ENCODE results near the gene CREB3L2.

Gene CREB3L2

DNA sequence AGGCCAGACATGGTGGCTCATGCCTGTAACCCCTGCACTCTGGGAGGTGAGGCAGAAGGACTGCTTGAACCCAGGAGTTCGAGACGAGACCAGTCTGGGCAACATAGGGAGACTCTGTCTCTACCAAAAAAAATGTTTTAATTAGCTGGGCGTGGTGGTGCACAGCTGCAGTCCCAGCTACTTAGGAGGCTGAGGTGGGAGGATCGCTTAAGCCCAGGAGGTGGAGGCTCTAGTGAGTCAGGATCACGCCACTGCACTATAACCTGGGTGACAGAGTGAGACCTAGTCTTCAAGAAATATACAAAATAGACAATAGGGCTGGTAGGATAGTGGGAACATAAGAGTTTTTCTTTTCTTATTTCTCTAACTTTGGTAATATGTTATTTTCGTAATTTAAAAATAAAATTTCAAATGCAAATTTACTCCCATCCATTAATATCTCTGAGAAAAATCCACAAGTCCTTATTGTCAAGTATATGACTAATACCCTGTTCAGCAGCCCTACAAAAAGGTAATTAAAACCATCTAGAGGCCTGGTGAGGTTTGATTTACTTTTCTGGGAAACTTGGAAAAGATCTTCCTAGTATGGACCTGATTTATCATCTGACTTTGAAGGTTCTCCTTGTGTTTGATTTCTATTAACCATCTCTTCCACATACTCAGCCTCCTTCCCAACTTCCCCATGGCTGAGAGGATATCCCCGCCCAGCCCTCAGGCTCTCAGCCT, 50.0 kb downstream of the CREB3L2 start:
- no peak for DNase-seq (ENCODE audit: low read depth in 2 of 2)

DNA sequence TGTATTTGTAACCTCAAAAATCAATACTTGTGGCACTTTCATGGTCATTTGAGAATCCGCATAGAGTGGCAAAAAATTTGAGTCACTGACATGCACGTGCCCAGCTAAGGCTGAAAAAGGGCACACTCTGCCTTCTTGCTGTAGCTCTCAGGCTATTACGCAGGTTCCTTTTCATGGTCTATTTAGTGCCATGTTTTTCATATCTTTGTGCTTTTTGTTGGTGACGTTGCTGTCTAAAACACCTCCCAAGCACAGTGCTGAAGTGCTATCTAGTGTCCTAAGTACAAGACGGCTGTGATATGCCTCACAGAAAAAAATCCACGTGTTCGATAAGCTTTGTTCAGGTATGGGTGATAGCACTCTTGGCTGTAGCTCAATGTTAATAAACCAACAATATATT, 50.9 kb downstream of the CREB3L2 start:
- DNase-seq (ENCODE audit: low read depth in 2 of 2): no peak

DNA sequence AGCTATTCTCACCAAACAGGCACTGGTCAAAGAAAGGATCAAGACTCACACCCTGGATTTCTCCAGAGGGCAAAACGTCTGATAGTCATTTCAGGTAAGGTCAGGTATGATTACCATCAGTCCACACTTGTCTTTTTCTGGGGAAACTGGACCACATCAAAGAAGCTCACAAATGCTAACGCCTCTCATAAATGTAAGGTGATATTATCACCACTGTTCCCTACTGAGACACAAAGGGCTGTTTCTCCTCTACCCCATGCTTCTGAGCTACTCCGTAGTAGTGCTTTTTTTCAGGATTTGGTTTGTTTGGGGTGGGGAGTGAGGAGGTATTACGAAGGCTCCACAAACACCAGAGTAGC, 51.6 kb downstream of the CREB3L2 start:
- no peak for DNase-seq (ENCODE audit: low read depth in 2 of 2)

DNA sequence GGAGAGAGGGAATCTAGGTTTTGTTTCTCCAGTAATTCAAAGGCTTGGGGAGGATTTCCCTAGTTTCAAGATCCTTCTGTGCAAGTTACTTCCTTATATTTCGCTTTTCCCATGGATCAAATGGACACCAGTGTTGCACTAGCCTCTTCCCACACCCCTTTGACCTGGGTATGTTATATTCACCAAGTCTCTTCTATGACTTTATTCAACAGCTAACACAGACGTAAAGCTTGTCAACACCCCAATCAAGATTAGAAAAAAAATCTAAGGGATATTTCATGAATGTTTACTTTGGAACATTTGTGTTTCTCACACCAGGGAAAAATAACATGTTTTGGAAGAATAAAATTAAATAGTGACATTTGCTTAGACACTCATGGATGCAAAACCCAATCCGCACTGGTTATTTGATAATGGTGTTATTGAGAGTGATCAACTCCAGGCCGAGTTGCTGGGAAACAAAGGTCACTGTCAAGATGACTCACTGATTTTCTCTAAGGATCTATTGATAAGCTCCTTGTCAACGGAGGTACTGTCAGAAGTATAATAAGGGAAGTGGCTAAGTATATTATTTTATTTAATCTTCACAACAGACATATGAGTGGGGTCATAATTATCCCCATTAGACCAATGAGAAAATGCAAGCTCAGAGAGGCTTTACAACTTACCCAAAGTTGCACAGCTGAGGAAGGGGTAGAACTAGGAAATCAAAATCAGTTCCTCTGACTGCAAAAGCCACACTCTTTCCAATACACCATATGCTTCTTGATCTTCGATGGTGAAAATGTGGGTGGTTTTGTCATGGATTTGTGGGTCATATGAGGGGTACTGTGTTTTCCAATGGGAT, 52.2 kb downstream of the CREB3L2 start:
- no peak for DNase-seq (ENCODE audit: low read depth in 2 of 2)

DNA sequence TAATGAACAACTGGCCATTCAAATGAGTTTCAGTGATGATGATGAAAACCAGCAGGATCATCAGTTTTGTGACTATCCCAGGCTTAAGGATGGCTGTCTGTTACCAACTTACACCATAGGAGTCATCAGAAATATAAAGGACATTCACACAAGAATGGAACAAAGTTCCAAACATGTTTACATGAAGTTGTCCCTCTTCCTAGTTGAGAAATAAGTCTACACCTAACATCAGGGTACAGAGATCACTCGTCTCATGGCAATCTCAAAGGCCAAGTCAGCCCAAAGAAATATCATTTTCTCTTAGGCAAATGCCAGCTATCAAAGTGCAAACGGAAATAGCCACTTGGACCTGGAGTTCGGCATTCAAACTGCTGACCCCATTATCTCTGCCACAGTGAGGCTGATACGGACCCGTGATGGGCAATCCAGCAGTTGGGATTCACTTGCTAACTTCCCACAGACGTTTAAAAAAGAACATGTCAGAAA, 53.0 kb downstream of the CREB3L2 start:
- no peak for DNase-seq (ENCODE audit: low read depth in 2 of 2)

DNA sequence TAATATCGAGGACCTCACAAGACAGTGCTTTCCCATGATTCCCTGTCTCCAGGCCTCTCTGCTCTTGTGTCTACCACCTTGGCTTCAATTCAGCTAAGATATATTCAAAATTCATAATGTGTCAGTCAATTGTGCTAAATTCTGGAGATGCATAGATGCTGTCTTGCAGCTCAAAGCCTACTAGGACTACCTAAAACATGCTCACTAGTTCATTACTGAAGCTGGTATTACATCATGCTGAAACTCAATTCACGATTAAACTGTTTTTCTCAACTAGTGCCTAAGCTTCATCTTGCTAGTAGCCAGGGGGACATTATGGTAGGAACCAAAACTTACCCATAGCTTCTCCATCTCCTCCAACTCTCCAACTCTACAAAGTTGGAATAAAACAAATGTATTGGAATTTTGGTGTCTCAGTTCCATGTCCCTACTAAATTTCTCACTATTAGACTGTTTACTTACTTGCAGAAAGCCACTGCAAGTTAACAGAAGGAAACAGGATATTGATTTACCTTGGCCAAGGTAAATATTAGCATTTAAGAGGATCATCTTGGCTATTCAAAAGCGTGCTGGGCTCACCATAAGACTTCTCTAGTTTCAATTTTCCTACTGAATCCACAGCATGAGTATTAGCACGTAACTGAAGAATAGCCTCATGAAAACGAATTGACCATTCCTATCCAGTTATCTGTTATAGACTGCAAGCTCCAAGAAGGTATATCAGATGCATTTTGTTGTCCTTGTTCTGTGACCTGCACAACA, 53.6 kb downstream of the CREB3L2 start:
- no peak for DNase-seq (ENCODE audit: low read depth in 2 of 2)

DNA sequence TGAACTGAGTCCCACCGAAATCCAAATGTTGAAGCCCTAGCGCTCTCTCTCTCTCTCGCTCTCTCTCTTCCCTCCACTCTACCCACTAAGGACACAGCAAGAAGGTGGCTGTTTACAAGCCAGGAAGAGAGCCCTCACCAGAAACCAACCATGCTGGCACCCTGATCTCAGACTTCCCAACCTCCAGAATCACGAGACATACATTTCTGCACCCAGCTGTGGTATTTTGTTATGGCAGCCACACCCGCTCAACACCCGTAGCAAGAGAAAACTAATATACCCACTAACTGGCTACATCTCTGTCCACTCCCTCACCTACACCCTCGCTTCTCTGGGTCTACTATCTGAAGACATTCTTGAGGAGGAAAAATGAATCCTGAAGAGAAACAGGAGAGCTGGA, 54.8 kb downstream of the CREB3L2 start:
- DNase-seq (ENCODE audit: low read depth in 2 of 2): no peak

DNA sequence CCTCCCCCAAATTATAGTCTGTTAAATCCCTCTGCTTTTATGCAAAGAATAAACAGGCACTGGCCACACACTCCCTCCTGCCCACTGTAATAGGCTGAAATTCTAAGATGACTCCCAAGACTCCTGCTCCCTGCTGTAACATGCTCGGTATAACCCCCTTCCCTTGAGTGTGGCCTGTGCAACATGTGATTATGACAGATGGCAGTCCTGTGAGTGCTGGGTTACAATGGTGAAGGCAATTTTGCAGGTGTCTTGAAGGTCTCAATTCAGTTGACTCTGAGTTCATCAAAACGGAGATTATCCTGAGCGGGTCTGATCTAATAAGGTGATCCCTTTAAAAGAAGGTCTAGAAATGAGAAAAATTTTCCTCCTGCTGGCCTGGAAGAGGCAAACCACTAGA, 55.9 kb downstream of the CREB3L2 start:
- no peak for DNase-seq (ENCODE audit: low read depth in 2 of 2)

DNA sequence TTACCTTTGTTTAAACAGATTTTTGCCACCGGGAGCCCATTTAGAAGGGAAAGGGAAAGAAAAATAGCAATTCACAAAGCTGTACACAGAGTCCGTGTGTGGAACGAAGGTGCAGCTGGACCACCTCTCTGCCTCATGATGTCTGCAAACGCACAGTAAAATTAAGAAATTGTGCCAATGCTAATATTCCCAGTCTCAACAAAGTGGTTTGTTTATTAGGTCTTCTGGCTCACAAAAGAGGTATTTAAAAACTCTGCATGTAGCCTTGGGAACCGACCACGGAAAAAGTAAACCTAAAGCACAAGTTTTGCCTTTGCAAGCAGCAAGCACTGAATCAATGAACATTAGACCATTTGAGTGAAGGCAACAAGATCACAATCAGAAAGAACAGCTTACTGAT, 57.7 kb downstream of the CREB3L2 start:
- no peak for DNase-seq (ENCODE audit: low read depth in 2 of 2)

DNA sequence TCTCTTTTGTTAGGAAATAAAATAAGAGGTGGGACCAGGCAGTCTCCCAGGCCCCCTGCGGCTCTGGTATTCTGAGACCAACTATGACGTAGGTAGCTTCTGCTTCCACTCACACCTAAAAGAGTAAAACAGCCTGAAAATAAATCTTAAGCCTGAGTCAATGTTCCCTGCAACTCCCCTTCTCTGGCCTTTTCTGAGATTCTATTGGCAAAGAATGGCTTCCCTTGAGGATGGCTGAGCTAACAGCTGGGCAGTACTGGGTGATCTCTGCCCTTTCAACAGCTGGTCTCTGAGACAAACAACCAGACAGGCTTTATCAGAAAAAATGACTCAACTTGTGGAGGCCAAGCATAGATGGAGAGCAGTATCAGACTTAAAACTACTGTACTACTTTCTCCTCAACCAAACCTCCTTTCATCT, 58.7 kb downstream of the CREB3L2 start:
- no peak for DNase-seq (ENCODE audit: low read depth in 2 of 2)

DNA sequence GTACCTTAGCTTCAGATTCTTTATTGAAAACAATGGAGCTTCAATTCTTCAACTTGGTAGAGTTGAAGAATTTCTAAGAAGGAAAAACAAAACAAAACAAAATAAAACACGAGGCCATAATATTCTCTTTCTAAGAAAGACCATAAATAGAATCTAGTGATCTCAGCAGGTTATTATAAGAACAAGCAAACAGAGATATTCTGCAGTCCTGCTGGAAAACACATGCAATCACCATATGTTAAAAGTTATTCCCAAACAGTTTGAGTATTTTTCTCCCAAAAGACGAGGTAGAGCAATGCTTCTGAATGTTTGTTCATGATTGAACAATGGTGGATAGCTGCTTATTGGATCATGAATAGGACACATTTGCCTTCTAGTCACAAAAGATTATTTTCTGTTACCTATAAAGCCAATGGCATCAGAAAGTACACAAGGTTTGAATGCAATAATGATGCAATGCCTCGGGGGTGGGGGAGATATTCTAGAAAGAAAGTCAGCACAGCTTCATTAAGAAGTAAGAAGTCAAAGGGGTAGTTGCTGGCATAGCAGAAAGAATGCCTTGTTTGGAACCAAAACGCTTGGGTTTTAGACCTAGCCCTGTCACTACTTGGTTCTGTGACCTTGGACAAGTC, 59.3 kb downstream of the CREB3L2 start:
- DNase-seq (ENCODE audit: low read depth in 2 of 2): no peak

DNA sequence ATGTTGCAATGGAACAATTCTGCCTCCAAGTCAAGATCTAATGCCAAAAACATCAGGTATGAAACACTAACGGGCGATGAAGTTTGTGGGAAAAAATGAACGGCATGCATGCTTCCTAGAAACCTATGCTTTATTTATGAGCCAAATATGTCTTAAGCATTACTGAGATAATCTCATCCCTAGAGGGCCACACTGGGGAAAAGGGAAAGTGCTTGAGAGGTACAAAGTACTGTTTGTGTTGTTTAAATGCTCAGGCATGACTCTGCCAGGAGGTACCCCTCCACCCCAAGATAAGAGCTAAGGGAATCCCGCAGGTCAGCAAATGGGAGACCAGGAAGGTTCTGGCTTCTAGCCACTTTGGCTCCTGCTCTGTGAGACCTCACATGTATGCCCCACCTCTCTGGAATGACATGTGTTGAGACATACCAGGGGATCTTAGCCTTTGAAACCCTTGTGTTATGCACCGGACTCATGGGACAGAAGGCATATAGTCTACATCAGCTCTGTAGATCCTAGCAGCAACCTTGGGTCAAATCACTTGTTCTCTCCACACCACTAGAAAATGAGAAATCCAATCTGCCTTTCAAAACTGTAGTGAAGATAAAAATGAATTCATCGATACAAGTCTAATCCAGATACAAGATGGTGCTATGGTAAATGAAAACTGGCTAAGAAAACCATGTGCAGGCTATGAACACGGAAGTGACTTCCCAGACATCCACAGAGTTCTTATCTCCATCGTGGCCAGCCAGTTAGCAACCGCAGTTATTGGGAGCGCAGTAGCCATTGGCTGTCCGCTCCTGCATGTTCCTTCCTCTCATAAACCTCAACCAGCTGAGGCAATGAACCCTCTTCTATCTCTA, 61.0 kb downstream of the CREB3L2 start:
- DNase-seq (ENCODE audit: low read depth in 2 of 2): no peak

DNA sequence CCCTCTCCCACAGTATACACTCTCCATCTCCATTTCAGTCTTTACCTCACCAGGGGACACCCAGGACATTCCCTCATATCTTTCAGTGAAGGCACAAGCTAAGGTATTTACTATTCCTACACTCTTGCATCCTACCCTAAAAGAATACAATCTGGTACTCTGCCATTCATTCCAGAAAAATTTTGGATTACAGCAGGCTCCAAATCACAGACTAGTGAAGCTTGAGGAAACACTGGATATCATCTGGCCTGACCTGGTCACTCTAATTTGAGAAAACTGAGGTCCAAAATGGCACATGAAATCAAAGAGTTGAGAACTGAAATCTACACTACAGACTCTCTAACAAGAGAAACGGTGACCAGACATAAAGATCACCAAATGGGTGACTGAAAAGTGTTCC, 61.7 kb downstream of the CREB3L2 start:
- DNase-seq (ENCODE audit: low read depth in 2 of 2): no peak

DNA sequence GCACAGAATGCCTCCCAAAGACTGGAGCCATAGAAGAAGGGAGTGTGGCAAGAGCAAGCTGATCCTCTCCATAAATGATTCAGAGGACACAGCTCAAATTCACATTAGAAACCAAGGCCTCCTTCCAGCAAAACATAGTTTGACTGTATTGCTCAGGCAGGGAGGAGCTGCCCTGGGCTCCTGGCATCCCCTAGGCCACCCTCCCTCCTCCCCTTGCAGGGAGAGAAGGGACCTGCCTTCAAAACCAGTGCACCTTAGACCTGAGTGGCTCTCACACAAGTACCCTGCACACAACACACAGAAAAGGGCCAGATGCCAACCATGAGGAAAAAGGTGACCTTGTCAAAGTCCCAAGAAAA, 64.7 kb downstream of the CREB3L2 start:
- DNase-seq (ENCODE audit: low read depth in 2 of 2): no peak

DNA sequence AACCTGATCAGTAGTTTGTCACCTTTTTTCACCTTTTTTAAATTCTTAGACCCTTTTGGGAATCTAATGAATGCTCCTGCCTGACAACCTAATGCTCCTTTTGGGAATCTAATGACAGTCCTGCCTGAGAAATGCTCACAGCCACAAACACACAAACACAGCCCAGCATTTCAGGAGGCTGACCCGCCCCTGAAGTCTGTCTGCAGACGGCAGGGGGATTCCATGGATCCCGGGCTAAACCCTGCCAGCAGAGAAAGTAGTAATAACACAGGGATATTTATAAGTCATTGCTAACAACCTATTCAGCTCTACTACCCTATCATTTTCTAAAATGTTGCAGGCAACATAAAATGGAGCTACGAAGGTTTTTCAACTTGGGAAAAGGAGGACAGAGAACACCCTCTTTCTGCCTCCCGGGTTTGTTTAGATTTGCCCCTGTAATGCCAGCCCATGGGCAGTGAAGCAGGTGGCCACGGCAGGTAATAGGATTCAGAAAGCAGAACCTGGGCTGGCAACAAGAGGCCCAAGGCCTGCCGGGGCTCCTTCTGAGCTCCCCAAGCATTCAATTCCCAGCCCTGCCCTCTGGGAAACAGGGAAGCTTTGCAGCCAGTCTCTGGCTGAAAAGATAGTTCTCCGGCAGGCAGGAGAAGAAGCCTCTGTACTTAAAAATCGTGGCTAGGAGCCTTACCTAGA, 65.2 kb downstream of the CREB3L2 start:
- DNase-seq (ENCODE audit: low read depth in 2 of 2): no peak

DNA sequence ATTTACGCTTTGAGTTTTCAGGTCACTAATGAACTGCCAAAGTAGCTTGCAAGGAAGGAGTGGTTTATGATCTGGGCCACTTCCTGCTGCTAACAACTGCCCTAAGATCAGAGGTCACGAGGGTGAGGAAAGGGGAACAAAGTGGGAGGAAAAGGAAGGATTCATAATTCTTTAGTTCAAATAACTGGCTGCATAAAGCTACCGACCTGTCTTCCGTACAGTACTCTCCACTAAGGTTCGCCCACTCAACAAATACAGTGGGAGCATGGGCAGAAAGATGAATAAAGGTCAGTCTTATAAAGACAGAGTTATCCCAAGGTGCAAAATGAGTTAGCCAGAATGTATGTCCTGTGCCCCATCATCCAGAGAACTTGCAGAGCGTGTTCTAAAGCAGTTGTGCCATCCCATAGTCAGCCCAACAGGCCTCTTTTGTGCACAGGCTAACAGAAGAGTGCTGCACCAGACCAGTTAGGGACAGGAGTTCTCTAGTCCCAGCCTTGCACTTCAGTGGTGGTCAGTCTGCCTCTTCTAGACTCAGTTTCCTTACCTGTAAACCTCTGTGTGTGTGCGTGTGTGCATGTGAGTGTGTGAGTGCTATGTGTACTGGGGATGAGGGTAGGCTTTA, 65.9 kb downstream of the CREB3L2 start:
- no peak for DNase-seq (ENCODE audit: low read depth in 2 of 2)

DNA sequence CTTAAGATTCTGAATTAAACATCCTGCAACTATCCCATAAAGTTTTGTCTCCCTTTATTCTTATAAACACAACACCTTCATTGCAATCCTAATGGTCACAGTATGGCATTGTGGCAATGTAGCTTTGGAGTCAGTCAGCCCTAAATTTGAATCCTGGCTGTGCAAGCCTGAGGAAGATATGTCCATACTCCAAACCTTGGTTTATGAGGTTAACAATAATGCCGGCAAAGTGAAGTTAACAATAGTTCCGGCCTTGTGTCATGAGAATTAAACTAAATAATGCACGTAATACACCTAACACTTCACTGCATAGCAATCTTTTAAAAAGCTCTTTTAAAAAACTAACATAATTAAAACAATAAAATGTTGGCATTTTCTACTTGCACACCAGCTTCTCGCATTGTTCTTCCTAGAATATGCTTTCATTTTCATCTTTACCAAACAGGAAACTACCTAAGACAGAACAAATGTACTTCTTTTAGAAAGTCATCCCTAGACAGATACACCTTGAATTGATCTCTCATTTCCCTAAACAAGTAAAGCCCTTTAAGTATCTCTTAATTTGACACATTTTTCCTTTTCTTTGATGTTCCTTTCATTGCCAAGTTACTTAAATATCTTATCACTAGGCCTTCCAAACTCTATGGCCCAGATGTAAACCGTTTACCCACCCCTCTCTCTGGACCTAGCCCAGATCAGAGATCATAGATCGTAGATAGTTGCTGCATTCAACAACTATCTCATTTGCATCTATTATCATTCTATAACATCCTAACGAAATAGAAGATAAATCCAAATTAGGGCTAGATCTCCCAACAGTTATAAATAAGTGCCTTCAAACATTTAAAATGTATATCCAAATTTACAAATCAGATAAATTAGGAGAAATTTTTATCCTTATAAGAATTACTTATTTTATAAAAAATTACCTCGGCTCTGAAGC, 66.7 kb downstream of the CREB3L2 start:
- no peak for DNase-seq (ENCODE audit: low read depth in 2 of 2)

DNA sequence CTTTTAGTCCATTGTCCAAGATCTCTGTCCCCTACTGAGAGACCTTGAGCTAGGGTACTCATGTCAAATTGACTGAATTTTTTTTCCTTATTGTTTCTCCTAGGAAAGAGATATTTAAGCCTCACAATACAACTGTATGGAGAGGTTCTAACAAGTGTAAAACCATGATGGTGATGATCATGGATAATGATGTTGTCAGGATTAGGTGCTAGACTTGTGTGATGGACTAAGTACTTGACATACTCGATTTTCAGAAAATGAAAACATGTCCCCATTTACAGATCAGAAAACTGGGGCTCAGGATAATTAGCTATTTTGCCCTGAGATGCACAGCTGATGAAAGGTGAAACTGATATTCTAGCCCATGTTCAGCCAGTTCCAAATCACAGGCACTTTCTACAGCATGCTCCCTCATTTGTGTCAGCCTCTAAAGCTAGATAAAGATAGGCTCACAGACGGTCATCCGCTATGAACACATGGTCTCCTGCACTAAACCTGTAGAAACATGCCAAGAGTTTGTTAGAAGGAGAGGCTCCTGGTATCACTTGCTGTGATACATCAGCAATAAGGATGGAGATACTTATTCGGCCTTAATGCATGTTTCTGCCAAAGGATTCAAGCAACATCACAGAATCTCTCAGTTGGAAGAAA, 67.6 kb downstream of the CREB3L2 start:
- DNase-seq (ENCODE audit: low read depth in 2 of 2): no peak
